GM10248 (cell line): ENCODE results near the gene TMEM184B.

Source experiments
- CTCF ChIA-PET: fragments of 300-600 bp; sonication (Branson Sonifier 250); formaldehyde crosslinking; extraction: SDS; loops from one replicate; lab custom pipeline; 2021; ENCODE audit warnings: antibody characterized with exemption; lab: Yijun Ruan, JAX
- POLR2A ChIA-PET: fragments of 350-650 bp; sonication (Branson Sonifier 250); formaldehyde crosslinking; extraction: SDS; loops from one replicate; lab custom pipeline; 2020; ENCODE audit warnings: antibody characterized with exemption; lab: Yijun Ruan, JAX
- DNase-seq: peaks from one replicate; pipeline ENCODE4 v3.0.0; 2012; ENCODE audit errors: extremely low spot score
- TF ChIP-seq, protein P1 (sequence below): IDR thresholded peaks from 2 replicates; pipeline ENCODE4 v1.5.1; 2012; ENCODE audit warnings: mild to moderate bottlenecking, low read depth; ENCODE audit errors: extremely low read depth, missing control alignments, control extremely low read depth

TMEM184B gene

DNA sequence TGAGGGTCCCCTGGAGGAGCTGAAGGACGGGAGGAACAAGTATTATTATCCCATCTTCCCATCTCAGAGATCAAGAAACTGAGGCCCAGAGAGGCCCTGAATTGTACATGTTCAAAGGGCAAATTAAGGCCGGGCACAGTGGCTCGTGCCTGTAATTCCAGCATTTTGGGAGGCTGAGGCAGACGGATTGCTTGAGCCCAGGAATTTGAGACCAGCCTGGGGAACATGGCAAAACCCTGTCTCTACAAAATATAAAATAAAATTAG, 99.2 kb downstream of the TMEM184B start:
- CTCF ChIA-PET: interaction anchor here (1.5 kb wide), 1 partner anchor 59 kb away, joined by 5 read pairs; no protein-coding TSS in a partner anchor
- DNase-seq: no peak
- TF ChIP-seq, protein P1, sequence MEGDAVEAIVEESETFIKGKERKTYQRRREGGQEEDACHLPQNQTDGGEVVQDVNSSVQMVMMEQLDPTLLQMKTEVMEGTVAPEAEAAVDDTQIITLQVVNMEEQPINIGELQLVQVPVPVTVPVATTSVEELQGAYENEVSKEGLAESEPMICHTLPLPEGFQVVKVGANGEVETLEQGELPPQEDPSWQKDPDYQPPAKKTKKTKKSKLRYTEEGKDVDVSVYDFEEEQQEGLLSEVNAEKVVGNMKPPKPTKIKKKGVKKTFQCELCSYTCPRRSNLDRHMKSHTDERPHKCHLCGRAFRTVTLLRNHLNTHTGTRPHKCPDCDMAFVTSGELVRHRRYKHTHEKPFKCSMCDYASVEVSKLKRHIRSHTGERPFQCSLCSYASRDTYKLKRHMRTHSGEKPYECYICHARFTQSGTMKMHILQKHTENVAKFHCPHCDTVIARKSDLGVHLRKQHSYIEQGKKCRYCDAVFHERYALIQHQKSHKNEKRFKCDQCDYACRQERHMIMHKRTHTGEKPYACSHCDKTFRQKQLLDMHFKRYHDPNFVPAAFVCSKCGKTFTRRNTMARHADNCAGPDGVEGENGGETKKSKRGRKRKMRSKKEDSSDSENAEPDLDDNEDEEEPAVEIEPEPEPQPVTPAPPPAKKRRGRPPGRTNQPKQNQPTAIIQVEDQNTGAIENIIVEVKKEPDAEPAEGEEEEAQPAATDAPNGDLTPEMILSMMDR: no peak
- POLR2A ChIA-PET: no interaction called here

DNA sequence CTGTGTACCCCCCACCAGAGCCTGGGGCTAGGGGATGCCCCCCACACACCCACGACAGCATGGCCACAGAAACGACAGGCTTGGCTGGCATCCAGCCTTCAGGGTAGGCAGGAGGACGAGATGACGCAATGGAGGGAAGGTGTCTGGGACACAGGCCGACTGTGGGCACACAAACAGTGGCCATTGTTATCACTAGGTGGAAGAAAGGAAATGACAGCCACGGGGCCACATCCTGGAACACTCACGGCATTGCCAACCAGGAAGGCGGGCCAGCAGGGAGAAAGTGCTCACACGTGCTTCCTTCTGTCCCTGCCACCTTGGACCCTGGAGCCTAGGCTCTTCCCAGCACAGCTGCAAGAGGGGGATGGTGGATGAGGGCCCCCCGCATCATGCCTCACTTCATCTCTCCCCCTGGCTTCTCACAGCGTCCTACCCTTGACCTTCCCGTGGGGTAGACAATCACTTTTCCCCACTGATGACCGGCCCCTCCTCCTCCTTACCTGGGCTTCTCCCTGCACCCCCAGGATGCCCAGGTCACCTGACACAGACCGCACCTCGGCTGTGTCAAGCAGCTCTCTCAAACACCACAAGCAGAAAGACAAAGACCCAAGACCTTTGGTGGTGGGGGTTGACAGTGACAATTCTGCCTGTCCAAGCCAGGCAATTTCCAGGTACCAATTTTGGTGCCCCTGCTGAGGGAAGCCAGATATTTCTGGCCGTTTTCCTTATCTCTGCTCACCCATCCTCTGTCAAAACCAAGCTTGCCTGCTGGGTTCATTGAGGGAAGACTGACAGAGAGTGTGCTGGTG, 99.8 kb downstream of the TMEM184B start:
- no peak for DNase-seq
- TF ChIP-seq, protein P1: no peak
- ChIA-PET POLR2A (no interaction called here), CTCF (interaction anchor here (1.5 kb wide), 1 partner anchor 58 kb away, joined by 5 read pairs; no protein-coding TSS in a partner anchor)

DNA sequence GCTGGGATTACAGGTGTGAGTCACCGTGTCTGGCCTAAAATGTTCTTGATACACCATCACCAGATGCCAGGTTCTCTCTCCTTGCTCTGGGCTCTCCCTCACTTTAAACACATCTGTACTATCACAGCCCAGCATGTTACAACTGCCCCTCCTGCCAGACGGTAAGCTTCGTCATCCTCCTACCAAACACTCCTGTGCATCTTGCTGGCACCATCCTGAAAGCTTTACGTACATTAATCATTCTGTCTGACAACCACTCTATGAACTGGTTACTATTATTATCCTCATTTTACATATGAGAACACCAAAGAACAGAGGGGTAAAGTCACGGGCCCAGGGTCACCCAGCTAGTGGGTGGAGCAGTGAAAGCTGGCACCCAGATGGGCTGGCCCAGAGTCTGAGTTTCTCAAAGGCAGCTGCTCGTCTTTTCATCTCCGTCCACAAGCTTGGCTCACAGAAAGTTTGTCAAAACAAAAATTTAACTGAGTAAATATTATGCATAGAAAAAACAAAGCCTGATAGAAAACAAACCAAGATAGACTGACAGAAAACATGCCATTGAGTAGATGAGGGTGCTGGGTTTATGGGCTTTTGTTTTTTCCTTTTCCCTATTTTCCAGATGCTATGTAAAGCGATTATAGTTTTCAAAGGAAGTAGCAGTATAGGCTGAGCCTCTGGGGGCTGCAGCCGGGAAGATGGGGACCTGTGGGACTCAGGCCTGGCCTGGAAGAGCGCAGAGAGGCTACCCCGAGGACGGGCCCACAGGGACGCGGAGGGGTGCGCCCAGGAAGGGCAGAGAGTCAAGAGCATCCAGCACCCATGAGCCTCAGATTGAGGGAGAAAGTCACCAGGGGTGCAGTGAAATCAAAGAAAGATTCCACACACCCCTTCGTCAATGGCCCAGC, 100.6 kb downstream of the TMEM184B start:
- TF ChIP-seq, protein P1: no peak
- no peak for DNase-seq
- CTCF ChIA-PET: no interaction called here
- POLR2A ChIA-PET: no interaction called here

DNA sequence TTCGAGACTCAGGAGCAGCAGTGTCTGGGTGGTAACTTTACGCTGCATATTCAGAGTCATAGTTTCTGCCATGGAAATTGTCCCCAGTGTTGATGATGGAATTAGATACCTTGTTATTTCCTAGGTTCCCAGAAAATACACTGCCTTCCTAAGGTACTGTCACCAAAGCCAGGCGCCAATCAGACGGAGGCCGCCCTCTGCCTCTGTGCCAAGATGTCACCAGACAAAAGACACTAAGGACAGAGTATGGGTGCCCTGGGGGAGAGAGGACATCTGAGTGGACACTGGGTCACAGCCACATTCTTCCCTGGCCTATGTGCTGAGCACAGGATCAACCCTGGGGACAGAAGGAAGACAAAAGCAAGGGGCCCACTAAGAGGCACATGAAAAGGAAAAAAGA, 102.3 kb downstream of the TMEM184B start:
- ChIA-PET CTCF (no interaction called here), POLR2A (no interaction called here)
- DNase-seq: no peak
- TF ChIP-seq, protein P1: no peak
